GM12891 (cell line): Measurements from ENCODE around the gene TRAPPC14. TPM values are rescaled to one million over a fixed set of nuclear protein-coding genes. Genes with fewer than 3 reads are reported as not detected.
"Not testable (repeated sequence)": the region's sequence is repeated elsewhere in the genome, so short reads cannot be mapped to it uniquely, and the experiment has no call there.

Source experiments
- DNase-seq: peaks from one replicate; pipeline ENCODE4 v3.0.0; 2011; ENCODE audit warnings: low spot score; ENCODE audit not compliant: insufficient read length
- FAIRE-seq: peaks from 2 replicates; lab custom pipeline; 2011; peaks lifted over from hg19 to GRCh38; lab: Jason Lieb, UNC
- PAX5 ChIP-seq: IDR thresholded peaks from 2 replicates; pipeline ENCODE4 v1.6.1; 2011; ENCODE audit warnings: low read length, moderate library complexity, mild to moderate bottlenecking; ENCODE audit not compliant: insufficient read depth, severe bottlenecking
- POLR2A ChIP-seq: IDR thresholded peaks from 2 replicates; pipeline ENCODE4 v1.6.1; 2011; ENCODE audit warnings: low read depth, low read length, control low read depth
- POLR2AphosphoS5 ChIP-seq: IDR thresholded peaks from 2 replicates; pipeline ENCODE4 v1.6.1; 2011; ENCODE audit warnings: low read depth, low read length, control low read depth
- POU2F2 ChIP-seq: IDR thresholded peaks from 2 replicates; pipeline ENCODE4 v1.6.1; 2011; ENCODE audit warnings: low read depth, mild to moderate bottlenecking, control low read depth, low read length, moderate library complexity
- SPI1 ChIP-seq: IDR thresholded peaks from 2 replicates; pipeline ENCODE4 v1.6.1; 2011; ENCODE audit warnings: low read depth, low read length, control low read depth
- TAF1 ChIP-seq: IDR thresholded peaks from 2 replicates; pipeline ENCODE4 v1.6.1; 2011; ENCODE audit warnings: low read depth, low read length, control low read depth
- polyA plus RNA-seq: library from polyadenylated mRNA; unstranded; fragments of >200 nt; gene quantifications from one replicate; pipeline ENCODE4 v1.2.1, GENCODE V29; 2012; ENCODE audit warnings: low read depth, missing spikeins, inconsistent platforms; ENCODE audit not compliant: missing spikeins

TRAPPC14 gene, protein sequence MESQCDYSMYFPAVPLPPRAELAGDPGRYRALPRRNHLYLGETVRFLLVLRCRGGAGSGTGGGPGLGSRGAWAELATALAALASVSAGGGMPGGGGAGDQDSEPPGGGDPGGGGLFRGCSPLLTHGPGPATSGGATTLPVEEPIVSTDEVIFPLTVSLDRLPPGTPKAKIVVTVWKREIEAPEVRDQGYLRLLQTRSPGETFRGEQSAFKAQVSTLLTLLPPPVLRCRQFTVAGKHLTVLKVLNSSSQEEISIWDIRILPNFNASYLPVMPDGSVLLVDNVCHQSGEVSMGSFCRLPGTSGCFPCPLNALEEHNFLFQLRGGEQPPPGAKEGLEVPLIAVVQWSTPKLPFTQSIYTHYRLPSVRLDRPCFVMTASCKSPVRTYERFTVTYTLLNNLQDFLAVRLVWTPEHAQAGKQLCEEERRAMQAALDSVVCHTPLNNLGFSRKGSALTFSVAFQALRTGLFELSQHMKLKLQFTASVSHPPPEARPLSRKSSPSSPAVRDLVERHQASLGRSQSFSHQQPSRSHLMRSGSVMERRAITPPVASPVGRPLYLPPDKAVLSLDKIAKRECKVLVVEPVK
- 12.7 TPM for polyA plus RNA-seq

DNA sequence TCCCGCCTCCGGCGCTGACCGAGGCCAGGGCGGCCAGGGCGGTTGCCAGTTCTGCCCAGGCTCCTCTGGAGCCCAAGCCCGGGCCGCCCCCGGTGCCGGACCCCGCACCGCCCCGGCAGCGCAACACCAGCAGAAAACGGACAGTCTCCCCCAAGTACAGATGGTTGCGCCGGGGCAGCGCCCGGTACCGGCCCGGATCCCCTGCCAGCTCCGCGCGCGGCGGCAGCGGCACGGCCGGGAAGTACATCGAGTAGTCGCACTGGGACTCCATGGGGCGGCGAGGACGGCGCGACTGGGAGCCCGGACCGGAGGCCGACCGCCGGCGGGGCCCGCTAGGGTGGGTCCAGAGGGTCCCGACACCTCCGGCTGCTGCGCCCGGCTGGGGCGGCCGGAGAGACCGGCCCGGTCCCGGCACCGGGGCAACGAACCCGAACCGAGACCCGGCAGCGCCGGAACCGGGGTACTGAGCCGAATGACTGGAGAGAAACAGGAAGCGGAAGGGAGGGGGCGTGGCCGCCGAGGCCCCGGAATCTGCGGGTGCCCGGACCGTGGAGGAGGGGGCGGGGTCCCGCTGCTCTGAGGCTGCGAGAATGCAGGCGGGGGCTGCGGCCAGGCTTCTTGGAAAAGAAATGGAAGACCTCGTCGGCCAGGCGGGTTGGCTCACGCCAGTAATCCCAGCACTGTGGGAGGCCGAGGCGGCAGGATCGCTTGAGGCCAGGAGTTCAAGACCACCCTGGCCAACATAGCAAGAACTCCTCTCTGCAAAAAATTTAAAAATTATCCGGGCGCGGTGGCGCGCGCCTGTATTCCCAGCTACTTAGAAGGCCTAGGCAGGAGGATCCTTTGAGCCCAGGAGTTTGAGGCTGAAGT lies at the start of gene TRAPPC14:
Gene TRAPPC14 (minus strand): TSS at position 495 of the 870 bp plus-strand sequence. CDS start 224 bp downstream, at position 271.
- DNase-seq (peak; percentile 98), FAIRE-seq (peak; percentile 71)
- TF ChIP-seq POLR2AphosphoS5: peak; percentile 45; the same call in 1 of the 2 replicates
- peak; percentile 17 for TF ChIP-seq PAX5
- TF ChIP-seq POU2F2: no peak
- TF ChIP-seq TAF1: peak; percentile 40; the same call in 1 of the 2 replicates
- 0 out of 2 replicates have a peak, but pooled peaks have one; percentile 60 for TF ChIP-seq POLR2A
- TF ChIP-seq SPI1: peak; percentile 75

DNA sequence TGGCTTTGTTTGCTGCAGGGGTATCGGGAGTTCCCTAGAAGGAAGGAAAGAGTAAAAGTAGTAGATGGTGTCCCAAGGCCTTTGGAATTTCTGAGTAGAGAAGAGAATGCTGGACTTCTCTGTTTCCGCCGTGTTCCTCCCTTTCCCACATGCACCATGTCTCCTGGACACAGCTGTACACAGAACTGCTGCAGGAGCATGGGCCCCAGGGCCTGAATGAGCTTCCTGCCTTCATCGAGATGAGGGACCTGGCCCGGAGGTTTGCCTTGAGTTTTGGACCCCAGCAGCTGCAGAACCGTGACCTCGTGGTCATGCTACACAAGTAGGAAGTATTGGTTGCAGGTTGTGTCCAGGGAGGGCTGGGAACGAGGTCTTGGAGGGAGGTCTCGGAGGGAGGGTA lies 45.9 kb upstream of the TRAPPC14 start:
- DNase-seq (no peak), FAIRE-seq (no peak)
- TF ChIP-seq PAX5 (no peak), POLR2AphosphoS5 (no peak), POU2F2 (no peak), SPI1 (no peak), TAF1 (no peak), POLR2A (no peak)

DNA sequence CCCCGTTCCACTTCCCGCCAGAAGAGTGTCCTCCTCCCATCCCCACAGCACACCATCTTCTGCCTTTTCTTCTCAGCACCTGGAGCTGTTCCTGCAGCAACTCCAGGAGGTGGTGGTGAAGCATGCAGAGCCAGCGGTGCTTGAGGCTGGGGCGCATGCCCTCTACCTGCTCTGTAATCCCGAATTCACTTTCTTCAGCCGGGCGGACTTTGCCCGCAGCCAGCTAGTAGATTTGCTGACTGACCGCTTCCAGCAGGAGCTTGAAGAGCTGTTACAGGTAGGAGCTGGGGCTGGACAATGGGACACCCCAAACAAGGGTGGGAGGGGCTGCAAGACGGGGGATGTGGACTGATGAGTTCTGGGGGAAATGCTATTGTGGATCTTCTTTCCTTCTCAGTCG lies 42.2 kb upstream of the TRAPPC14 start:
- TF ChIP-seq TAF1 (no peak), PAX5 (no peak), POU2F2 (no peak), POLR2AphosphoS5 (no peak), POLR2A (no peak), SPI1 (no peak)
- FAIRE-seq (no peak), DNase-seq (no peak)

DNA sequence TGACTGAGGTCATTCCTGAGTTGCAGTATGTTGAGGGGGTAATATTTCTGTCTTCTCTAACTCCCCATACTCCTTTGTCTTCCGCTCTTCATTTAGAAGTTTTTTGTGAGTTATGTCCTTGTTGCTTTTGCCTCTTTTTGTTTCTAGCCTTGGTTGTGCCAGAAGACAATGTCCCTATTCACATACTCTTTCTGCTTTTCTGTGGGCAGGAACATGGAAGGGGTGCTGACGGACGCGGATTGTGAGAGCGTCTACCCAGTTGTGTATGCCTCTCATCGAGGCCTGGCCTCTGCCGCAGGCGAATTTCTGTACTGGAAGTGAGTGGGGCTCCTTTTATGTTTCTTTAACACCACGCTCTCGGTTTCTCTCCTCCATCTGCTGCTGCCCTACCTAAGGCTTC lies 39.7 kb upstream of the TRAPPC14 start:
- no peak for TF ChIP-seq POU2F2
- TF ChIP-seq PAX5: no peak
- TF ChIP-seq POLR2AphosphoS5: no peak
- FAIRE-seq: no peak
- DNase-seq: no peak

DNA sequence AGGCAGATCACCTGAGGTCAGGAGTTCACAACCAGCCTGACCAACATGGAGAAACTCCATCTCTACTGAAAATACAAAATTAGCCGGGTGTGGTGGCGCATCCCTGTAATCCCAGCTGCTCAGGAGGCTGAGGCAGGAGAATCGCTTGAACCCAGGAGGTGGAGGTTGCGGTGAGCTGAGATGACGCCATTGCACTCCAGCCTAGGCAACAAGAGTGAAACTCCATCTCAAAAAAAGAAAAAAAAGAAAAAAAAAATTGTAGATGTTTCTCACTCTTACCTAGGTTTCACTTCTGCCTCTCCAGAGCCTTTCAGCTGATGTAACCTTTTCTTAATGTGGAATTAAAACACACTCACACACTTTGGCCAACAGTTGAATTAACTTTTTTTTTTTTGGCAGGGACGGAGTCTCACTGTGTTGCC lies 37.4 kb upstream of the TRAPPC14 start:
- peak; percentile 89 for TF ChIP-seq SPI1

DNA sequence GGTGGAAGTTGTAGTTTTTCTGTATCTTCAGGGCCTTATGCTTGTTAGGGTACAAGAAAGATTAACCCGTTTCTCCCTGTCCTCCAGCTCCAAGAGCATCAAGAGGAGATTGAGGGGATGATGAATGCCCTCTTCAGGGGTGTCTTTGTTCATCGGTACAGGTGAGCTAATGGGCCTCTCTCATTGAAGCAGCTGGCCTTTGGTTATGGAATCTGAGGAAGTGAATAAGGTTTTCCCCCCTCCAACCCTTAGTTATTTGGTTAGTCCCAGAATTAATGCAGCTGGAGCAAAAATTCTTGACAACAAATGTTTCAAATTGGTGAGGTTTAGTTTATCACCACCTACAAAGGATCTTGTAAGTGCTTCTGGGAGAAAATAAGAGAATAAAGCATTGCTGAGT lies 36.7 kb upstream of the TRAPPC14 start:
- FAIRE-seq: no peak
- DNase-seq: no peak
- TF ChIP-seq TAF1: no peak
- no peak for TF ChIP-seq PAX5
- no peak for TF ChIP-seq POU2F2
- no peak for TF ChIP-seq SPI1
- no peak for TF ChIP-seq POLR2A
- no peak for TF ChIP-seq POLR2AphosphoS5

More for the DNA sequence above, 37.4 kb upstream of the TRAPPC14 start:
- FAIRE-seq, DNase-seq: not testable (repeated sequence)

DNA sequence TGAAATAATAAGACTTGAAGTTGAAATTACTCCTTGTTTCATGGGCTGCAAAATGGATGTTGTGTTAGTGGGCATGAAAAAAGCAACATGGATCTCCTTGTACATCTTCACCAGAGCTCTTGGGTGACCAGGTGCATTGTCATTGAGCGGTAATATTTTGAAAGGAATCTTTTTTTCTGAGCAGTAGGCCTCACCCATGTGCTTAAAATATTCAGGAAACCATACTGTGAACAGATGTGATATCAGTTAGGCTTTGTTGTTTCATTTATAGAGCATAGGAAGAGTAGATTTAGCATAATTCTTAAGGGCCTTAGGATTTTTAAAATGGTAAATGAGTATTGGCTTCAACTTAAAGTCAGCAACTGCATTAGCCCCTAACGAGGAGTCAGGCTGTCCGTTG lies 34.4 kb upstream of the TRAPPC14 start:
- FAIRE-seq: no peak
- TF ChIP-seq POU2F2 (no peak), TAF1 (no peak), POLR2A (no peak), POLR2AphosphoS5 (no peak), SPI1 (no peak), PAX5 (no peak)
- no peak for DNase-seq

DNA sequence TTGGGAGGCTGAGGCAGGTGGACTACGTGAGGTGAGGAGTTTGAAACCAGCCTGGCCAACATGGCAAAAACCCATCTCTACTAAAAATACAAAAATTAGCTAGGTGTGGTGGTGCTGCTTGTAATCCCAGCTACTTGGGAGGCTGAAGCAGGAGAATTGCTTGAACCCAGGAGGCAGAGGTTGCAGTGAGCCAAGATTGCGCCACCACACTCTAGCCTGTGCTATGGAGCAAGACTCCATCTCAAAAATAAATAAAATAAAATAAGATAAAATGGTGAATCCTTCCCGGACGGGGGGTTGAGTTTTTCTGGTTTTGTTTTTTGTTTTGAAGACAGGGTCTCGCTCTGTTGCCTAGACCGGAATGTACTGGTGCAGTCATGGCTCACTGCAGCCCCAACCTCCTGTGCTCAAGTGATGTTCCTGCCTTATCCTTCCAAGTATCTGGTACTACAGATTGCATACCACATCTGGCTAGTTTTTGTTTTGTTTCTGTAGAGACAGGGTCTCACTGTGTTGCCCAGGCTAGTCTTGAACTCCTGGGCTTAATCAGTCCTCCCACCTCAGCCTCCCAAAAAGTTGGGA lies 33.8 kb upstream of the TRAPPC14 start:
- FAIRE-seq: peak; percentile 60
- peak; percentile 64 for TF ChIP-seq PAX5
- not testable (repeated sequence) for DNase-seq

DNA sequence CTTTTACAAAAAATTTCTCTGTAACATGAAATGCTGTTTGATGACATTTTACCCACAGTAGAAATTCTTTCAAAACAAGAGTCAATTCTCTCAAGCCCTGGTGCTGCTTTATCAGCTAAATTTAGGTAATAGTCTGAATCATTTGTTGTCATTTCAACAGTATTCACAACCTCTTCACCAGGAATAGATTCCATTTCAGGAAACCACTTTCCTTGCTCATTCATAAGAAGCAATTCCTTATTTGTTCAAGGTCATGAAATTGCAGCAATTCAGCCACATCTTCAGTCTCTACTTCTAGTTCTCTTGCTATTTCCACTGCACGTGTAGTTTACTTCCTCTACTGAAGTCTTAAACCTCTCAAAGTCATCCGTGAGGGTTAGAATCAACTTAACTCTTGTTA lies 33.3 kb upstream of the TRAPPC14 start:
- TF ChIP-seq POU2F2: no peak
- TF ChIP-seq PAX5: no peak
- TF ChIP-seq POLR2A: no peak
- TF ChIP-seq TAF1: no peak
- no peak for TF ChIP-seq POLR2AphosphoS5
- no peak for TF ChIP-seq SPI1
- FAIRE-seq (peak; percentile 86), DNase-seq (no peak)

DNA sequence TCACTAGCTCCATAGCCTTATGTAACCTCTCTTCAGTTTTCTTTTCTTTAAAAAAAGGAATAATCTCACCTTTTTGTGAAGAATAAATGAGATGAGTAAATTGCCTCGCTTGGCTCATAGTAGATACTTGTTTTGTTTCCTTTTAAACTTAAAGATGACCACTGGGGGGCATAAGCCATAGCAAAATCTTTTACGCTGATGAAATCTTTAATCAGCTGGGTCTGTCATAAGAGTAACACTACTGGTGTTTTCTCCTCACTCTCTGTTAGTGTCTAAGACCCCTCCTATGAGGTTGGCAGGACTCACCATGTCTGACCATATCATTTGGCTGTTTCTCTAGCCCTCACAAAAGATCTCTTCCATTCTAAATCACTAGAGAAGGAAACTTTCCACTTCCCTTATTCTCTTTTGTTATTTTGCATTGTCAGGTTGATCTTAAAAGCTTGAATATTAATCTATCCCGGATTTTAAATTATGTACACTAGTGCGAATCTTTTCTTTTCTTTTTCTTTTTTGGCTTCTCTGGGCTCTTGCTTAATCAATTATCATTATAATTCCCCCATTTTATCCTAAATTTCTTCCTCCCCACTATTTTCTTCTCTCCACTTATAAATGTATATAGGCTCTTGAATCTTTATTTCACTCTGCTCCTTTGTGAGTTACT lies 31.7 kb upstream of the TRAPPC14 start:
- TF ChIP-seq SPI1 (peak; percentile 59; the same call in 1 of the 2 replicates), POLR2AphosphoS5 (no peak), TAF1 (no peak), POU2F2 (no peak)
- peak; percentile 87 for FAIRE-seq
- DNase-seq: no peak
